Activated CD4-positive, alpha-beta T cell treated with anti-CD3 and anti-CD28 coated beads, Interleukin-2, amount 50 U/mL, for 1 hour (primary cell): ENCODE measurements around the gene MGAT5.

Experiments
- DNase-seq: peaks from one replicate; pipeline ENCODE4 v3.0.0-alpha.2; 2020

MGAT5 gene

DNA sequence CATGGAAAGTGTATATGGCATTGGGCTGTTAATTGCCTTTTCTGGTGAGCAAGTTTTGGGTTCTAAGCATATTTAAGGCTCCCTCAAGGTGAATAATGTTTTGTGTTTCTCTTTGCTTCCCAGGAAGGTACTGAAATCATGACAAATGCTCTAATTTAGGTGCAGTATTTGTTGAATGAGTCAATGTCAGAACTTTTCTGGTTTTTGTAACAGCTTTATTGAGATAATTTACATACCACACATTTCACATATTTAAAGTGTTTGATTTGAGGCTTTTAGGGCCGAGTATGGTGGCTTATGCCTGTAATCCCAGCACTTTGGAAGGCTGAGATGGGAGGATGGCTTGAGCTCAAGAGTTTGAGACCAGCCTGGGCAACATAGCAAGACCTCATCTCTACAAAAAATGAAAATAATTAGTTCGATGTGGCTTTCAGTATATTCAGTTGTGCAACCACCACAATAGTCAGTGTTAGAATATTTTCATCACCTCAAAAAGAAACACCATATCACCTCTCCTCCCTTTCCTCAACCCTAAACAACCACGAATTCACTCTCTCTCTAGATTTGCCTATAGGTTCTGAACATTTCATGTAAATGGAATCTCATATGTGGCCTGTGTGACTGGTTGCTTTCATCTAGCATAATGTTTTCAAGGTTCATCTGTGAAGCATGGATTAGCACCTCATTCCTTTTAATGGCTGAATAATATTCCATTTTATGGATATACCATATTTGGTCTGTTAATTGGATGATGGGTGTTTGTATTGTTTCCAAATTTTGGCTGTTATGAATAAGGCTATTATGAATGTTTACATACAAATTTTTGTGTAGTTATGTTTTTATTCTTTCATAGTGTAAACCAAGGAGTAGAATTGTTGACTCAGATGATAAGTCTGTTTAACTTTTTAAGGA, 54.9 kb downstream of the MGAT5 start:
- no peak for DNase-seq

DNA sequence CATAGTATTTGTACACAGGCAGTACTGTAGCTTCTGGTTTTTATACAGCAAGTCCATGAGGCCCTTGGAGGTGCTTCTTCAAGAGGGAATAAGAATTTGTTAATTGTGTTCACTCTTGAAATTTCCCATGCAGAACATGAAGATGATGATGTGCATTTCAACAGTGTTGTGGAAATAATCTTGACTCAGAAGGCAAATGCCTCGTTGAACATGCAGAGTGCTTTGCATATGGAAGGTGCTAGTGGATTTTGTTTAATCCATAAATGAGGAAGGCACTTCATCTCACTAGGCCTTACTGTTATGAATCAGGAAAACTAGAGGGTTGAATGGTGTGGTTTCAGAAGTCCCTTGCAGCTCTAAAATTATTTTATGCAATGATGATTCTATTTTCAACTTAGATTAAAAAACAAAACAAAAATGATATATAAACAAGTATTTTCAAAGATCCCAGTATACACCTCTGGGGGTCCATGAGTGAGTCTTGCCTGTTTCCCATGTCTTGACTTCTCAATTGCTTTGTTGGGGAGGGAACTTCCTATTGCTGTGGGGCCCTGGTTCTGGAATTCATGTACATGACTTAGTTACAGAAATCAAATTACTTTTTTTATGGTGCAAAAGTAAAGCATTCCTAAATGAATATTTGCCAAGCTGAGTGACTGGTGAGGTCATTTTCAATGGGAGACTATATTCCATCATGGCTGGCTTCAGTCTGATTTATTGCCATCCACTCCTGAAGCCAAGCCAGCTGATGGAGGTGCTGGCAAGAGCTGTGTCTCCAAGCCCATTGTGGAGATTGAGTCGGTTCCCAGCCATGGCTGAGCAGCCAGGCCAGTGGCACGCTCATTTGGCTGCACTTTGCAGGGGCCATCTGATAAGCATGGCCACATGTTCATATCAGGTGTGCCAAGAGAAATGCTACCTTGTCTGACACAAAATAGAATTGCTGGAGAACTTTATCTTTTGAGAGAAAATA, 56.5 kb downstream of the MGAT5 start:
- no peak for DNase-seq

GRCh38 chr2:134312482-134312881, 58.6 kb downstream of the MGAT5 start:
- DNase-seq, result no peak

DNA sequence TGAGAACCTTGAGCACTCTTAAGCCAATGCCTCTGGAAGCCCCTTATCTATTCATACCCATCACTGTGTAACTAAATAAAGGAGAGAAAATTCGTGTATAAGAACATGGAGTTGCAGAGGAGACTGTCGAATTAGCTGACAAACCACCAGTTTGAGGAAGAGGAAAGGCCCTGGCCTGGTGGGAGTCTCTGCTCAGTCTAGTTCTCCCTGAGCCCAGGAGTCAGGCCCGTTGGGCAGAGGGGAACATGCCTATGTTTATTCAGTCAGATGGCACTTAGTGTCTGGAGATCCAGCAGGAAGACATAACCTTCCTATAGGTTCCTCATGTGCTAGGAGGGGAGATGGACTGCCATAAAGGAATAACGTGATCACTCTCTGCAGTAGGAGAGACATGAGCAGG, 60.3 kb downstream of the MGAT5 start:
- no peak for DNase-seq

GRCh38 chr2:134314681-134315368, 61.0 kb downstream of the MGAT5 start:
- no peak for DNase-seq

GRCh38 chr2:134315471-134315870, 61.6 kb downstream of the MGAT5 start:
- DNase-seq, result no peak

- no peak for DNase-seq
These were observed 65.9 kb downstream of the MGAT5 start for GRCh38 chr2:134319596-134320254.

DNA sequence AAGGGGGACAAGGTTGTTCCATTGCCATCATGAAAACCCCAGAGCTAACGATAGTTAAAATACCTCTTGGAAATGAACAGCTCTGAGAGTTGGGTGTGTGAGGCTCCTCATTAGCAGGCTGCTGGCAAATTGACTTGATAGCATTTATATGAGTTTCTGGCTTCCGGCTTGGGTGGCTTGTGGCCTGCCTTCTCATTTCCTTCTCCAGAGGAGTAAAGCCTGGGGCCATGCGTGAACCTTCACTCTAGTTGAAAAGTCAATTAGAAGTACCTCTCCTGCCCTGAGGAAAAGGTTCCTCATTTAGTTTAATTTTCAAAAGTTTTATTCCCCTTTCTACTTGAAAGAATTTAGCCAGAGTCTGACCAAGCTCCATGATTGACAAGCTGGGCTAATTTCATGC, 67.1 kb downstream of the MGAT5 start:
- peak; percentile 26 for DNase-seq

GRCh38 chr2:134323777-134324176, 69.9 kb downstream of the MGAT5 start:
- DNase-seq, result no peak

- no peak for DNase-seq
These were observed 70.6 kb downstream of the MGAT5 start for GRCh38 chr2:134324430-134324829.

DNA sequence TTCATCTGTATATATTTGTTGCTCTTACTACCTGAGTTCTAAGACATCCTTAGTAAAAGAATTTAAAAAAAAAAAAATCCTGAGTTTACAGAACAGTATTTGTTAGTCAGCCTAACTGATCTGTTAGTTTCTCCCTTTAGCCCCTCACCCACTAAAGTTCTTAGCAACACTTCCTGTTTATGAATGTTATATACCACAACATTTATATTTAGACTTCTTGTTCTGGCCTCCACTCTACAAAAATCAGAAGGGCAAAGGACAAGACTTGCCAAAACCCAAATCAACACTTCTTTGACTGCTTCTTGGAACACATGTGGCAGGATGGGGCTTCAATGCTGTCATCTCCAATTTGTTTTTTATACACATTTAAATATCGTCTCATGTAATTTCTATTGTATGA, 71.1 kb downstream of the MGAT5 start:
- no peak for DNase-seq

DNA sequence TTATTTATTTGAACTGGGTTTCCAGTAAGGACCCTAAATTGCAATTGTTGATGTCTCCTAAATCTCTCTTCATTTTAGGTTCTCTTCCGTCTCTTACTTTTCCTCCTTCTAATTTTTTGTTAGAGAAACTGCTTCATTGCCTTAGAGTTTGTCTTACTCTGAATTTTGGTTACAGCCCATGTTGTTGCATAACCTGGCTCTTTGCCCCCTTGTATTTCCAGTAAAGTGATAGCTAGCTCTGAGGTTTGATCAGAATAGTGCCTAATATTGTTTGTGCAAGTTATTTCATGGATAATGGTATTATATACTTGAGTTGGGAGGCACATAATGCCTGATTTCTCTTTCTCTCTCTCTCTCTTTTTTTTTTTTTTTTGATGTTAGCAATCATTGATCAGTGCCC, 71.8 kb downstream of the MGAT5 start:
- no peak for DNase-seq

DNA sequence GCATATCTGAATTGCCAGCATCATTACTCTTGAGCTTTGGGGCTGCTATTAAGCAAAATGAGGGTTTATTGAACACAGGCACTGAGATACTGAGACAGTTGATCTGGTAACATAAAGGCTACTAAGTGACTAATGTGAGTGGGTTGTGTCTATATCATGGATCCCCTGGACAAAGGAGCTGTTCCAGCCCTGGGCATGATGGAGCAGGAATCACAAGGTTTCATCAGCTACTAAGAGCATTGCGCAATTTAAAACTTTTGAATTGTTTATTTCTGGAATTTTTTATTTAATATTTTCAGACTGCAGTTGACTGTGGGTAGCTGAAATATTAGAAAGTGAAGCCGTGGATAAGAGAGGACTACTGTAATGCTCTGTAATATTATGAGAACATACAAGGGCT, 73.5 kb downstream of the MGAT5 start:
- DNase-seq, result no peak

DNA sequence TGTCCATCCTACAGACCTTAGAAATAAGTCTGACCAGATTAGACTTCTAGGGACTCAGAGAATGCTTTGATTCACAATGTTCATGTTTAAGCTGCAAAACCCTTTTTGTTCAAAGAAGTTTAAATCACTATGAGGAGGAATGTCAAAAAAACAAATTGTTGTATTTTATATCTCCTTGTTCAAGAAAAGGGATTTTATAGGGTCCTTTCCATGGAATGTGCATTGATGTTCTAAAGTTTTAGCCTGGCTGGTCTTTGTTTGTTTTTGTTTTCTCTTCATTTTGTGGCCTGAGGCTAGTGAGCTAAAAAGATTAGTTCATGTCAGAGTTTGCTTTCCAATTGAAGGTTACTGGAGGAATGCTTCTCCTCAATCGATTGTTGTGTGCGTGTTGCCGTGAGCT, 77.2 kb downstream of the MGAT5 start:
- DNase-seq, result no peak

DNA sequence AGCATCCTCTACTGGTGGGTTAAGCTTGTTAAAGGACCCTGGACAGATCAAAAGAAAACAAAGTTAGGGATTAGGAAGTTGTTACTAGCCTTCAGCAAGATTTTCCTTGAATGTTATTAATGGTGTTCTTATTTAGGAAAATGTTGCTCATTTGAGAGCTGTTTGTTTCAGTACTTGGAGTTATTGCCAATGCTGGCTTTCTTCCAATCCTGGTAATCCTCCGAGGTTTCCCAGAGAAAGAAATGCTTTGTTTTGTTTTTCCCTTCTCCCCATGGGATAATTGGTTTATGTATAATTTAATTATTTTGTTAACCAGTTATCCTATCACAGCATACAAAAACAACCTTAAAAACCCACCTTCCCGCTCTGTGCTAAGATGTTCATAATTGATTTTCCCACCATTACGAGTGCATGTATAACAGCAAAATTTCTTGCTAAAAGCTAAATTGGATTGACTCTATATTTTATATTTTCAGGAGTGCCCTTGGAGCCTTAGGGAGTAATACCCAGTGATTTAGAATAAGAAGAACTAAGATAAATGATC, 79.8 kb downstream of the MGAT5 start:
- no peak for DNase-seq

- DNase-seq, result no peak
These were observed 80.9 kb downstream of the MGAT5 start for GRCh38 chr2:134334542-134335353.

DNA sequence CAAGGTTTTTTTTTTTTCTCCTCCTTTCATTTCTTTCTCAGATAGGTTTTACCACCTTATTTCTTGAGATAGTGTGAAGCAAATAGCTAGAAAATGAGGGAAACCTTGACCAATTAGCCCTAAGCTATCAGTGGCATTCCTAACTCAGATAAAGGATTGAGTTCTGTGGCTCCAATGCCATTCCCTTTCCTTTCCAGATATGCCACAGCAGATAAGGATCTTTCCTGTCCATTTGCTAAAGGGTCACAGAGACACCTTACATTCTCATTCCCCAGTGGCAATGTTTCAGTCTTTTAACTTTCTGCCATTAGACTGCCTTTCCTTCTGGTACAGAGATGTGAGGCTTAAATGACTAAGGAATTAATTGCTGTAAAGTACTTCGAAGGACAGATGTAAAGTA, 81.7 kb downstream of the MGAT5 start:
- no peak for DNase-seq

- DNase-seq, result no peak
These were observed 82.5 kb downstream of the MGAT5 start for GRCh38 chr2:134336352-134336751.

- DNase-seq, result no peak
These were observed 83.0 kb downstream of the MGAT5 start for GRCh38 chr2:134336921-134337320.

DNA sequence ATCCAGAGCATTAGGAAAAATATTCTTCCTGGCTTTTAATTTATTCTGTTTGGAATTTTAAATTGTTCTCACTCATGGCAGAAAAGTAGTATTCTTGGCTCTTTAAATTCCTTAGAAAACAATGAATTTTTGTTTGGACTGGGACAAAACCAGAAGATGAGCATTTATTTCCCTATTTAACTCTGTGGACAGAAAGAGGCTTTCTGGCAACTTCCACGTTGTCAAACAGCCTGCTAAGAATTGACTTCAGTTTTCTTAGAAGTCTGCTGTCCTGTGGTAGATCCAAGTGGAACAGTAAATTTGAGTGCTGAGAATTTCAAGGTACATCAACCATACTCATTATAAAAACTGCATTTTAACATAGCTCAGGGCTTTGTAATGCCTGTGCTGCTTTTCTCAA, 83.8 kb downstream of the MGAT5 start:
- DNase-seq, result no peak

- no peak for DNase-seq
These were observed 84.3 kb downstream of the MGAT5 start for GRCh38 chr2:134338208-134338607.
